HG03025 (cell line): ENCODE results near the gene SMIM24.

Experiments
- ATAC-seq: cut with Tn5 transposase; IDR thresholded peaks from one replicate; pipeline ENCODE4 v1.9.1; 2021; ENCODE audit warnings: mild to moderate bottlenecking, moderate library complexity; ENCODE audit not compliant: unreplicated experiment, low FRiP score

SMIM24 gene

GRCh38 chr19:3499738-3500428 lies 19.6 kb upstream of the SMIM24 start:
- no peak for ATAC-seq

- no peak for ATAC-seq
Measured at GRCh38 chr19:3497757-3498520, 17.6 kb upstream of the SMIM24 start.

GRCh38 chr19:3496392-3497273 lies 16.3 kb upstream of the SMIM24 start:
- ATAC-seq: no peak

- ATAC-seq: no peak
Measured at GRCh38 chr19:3494559-3494958, 14.2 kb upstream of the SMIM24 start.

GRCh38 chr19:3494051-3494450 lies 13.7 kb upstream of the SMIM24 start:
- no peak for ATAC-seq

- ATAC-seq: no peak
Measured at GRCh38 chr19:3493651-3494050, 13.3 kb upstream of the SMIM24 start.

GRCh38 chr19:3492919-3493318 lies 12.6 kb upstream of the SMIM24 start:
- ATAC-seq: no peak

- no peak for ATAC-seq
Measured at GRCh38 chr19:3492131-3492839, 12.0 kb upstream of the SMIM24 start.

GRCh38 chr19:3491396-3492119 lies 11.2 kb upstream of the SMIM24 start:
- ATAC-seq: no peak

- ATAC-seq: no peak
Measured at GRCh38 chr19:3483226-3483628, 2.9 kb upstream of the SMIM24 start, which contains the start of gene SMIM44. Gene SMIM44, minus strand, starts transcription at chr19:3483441. Its CDS starts 38 bp downstream, at chr19:3483403.

GRCh38 chr19:3482507-3483225 lies 2.3 kb upstream of the SMIM24 start:
- ATAC-seq: no peak

GRCh38 chr19:3481241-3482090 lies 1.1 kb upstream of the SMIM24 start:
- ATAC-seq: no peak

- no peak for ATAC-seq
Measured at GRCh38 chr19:3479834-3480215, 500 bp downstream of the SMIM24 start.

GRCh38 chr19:3479177-3479833 lies 1.0 kb downstream of the SMIM24 start:
- no peak for ATAC-seq

GRCh38 chr19:3478409-3479176 lies 1.7 kb downstream of the SMIM24 start:
- no peak for ATAC-seq

- no peak for ATAC-seq
Measured at GRCh38 chr19:3477951-3478350, 2.4 kb downstream of the SMIM24 start.

GRCh38 chr19:3477506-3477905 lies 2.8 kb downstream of the SMIM24 start:
- no peak for ATAC-seq
